ENCODE results near the gene PFKFB2.

The PFKFB2 gene

DNA sequence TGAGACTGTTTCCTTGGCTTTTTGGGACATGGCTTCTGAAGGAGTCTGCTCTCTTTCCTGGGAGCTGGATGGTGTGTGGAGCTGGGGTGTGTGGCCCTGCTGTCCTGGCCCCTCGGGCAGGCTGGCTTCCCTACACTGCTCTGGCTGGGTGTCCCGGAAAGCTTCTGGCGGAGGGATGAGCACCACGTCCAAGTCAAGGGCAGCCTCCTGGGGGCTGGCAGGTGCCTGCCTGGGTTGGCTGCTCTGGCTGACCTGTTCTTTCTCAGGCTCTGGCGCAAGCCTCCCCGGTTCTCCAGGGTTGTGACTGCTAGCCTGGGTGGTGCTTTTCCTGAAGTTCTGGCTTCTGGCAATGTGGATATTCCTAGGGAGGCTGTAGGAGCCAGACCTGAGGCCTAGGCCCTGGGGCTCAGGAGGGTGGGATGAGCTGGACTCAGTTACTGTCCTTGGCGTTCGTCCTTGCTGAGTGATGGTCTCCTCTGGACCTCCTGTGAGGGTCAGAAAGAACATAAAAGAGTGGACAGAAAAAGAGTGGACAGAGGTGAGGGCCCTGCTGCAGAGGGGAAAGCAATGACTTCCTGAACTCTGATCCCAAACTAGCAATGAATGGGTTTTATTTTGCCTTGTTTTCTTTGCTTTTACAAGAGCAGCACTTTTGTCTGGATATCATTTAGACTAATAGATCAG, 29.9 kb upstream of the PFKFB2 start:
- DNase-seq, result no peak

DNA sequence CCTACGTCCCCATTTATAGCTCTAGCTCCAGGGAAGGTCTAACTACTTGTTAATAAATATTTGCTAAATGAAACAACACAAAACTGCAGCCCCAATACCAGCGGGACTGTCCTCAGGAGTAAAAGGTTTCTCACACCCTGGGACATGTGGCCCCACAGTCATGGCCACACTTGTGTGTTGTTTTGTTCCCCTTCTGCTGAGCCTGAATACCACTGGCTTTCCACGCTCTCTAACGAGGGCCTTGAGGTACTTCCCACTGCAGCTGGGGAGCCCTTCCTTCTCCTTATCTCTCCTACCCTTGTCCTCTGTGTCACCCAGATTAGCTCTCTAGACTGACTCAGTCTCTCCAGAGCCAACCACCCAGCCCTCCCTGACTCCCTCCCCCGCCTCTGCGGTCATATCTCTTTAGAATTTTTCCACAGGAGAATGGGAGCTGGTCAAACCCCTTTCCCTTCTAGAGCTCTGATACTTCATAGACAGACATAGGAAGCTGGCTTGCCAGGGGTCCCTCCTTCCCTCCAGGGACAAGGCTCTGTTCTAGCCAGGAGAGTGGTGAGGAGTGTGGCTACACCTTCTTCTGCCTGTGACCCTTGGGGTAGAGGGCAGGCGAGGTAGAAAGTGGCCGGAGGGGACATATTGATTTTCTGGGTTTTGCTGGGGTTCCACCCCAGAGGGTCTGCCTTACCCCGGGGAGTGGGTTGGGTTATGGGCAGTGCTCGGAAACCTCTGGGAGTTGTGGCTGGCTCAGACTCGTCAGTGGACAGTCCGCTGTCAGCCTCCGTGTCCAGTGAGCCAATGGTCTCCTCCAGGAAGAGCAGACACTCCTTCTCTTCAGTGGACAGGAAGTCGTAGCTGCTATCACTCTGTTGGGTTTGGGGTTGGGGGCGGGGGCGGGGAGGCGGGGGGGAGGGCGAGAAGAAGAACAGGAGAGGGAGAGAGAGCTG, 28.6 kb upstream of the PFKFB2 start:
- DNase-seq, result no peak

DNA sequence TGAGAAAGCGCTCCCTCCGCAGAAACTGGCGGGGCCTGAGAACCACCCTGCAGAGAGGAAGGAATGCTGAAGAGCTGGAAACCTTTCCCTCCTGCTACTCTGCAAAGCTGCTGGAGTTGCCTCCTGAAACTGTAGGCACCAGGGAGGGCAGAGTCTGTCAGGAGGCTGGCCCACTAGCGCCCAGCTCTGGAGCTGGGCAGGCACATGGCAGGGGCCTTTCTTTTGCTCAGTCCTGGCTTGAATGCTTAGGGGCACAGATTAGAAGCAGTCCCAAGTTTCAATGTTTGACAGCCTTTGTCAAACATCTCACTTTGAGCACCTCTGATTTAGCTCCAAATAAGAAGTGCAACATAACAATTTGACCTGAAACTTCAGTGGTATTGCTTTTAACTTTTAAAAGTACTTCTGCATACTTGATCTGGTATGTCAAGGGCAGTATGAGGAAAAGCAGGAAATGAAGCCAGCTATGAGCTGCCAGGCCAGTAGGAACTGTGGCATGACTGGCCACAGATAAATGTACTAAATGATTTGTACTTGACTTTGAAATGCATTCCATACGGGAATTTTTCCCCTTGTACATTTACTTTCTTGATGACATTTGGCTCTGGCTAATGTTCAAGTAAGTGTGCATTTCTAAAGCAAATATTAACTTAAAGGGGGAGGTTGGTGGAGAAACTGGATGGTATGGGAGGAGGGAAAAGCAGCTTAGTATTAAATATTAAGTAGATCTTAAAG, 27.8 kb upstream of the PFKFB2 start:
- no peak for DNase-seq

DNA sequence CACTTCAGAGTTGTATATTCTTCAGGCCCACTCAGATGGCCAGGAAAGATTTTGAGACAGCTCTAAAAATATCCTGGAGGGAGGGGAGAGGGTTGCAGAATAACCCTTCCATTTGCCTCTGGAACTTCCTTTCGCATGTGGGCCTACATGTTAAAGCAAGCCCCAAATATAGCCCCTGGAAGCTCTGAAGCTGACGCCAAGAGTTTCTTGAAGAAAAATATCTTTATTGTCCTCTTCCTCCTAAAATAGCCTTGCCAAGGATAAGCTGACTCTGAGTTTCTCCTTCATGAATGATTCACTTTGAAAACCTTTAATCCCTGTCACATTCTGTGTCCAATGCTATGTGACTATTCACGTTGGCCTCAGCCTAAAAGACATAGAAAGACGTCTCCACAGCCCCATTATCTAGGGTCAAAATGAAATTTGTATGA, 27.0 kb upstream of the PFKFB2 start:
- no peak for DNase-seq

DNA sequence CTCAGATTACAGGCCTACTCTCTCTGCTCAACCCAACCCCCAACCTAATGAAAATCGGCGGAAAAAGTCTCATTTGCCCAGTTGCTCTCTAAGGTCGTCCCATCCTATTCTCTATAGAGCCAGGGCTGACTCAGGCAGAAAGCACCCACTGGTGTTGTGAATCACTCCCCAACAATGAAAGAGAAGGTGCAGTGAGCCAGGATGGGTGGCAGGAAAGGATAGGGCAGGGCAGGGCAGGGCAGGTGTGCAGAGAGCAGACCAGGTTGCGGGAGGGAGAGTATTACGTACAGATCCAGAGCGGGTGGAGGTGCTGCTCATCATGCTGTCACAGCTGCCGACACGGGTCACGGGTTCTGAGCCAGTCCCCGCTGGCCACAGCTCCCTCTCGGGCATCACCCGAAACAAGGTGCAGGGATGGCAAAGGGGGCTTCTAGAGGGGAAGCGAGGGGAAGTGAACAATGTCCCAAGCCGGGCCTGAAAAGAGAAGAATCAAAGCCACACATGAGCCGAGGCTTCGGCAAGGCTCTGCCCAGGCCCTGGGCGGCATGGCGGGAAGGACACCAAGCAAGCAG, 25.8 kb upstream of the PFKFB2 start:
- no peak for DNase-seq

DNA sequence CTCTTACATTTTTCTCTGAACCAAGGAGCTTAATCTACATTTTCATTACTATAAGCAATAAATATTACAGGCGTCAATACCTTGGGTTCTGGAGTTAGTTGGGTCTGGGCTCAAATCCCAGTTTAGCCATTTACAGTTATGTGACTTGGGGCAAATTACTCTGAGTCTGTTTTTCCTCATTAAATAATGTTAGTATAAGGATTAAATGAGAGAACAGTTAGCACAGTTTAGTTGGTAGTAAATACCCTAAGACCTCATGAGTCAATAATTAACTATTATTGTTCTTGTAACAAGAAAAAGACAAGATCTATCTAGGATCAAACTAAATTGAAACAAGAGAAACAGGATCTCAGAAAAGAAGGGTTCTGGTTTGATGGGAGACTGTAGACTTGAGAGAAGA, 25.2 kb upstream of the PFKFB2 start:
- DNase-seq, result no peak

DNA sequence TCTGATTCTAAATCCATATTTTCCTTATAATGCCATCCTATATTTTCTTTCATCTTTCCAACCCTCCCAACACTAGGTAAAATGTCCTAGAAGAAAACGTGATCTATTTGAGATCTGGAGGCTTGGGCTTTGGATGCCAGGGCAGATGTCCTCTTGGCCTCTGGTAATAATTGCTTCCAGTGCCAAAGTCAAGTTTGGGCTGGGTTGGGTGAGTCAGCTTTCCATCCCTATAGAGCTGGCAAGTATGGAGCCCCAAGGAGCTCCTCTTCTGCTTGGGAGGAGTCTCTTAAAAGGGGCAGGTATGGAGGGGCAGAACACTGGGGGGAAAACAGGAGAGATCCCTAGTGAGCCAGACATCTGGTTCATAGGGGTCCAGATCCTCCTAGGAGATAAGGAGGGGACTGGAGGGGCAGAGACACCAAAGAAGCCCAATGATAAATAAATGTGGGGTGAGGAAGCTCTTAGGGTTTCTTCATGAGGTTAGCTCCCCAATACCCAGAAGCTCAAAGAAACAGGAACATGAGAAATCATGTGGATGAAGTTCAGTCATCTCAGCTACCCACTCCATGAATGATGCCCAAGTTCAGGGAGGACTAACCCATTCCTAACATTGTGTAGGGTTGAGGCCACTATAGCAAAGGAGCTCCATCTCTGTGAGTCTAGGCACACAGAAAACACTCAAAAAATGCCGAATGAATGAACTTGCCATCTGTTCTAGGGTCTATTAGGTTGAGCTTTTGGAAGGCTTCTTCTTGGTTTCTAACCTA, 24.0 kb upstream of the PFKFB2 start:
- DNase-seq, result no peak

DNA sequence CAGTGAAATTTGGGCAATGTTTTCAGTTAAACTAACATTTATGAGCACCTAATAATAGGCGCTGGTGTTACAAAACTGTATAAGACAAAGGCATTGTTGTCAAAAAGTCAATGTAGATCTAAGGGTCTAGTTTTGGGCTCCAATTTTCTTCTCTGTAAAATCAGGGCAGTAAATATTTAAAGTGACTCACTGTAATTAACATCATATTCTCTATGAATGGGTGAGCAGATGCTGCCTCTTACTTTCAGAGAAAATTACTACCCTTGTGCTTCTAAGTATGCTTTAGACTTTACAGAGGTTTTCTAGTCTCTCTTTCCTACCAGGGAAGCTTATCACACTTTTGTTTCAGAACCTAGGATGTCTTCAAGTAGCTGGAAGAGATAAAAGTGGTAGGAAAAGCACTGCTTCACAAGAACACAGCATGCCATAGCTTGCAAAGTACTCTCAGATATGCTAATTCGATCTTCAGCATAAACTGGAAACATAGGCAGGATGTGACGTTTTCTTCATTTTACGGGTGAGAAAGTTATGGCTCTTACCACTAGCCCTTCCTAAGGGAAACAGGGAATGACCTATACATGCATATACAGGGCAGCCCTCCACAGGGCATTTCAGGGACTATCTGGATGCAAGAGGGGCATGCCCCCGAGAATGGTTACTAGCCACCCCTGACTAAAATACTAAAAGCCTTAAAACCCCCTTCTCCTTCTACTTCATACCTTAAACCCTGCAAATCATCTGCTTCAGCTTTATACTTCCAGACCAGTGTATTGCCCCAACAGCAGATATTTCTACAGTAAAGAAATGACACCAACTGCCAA, 23.2 kb upstream of the PFKFB2 start:
- DNase-seq, result no peak

DNA sequence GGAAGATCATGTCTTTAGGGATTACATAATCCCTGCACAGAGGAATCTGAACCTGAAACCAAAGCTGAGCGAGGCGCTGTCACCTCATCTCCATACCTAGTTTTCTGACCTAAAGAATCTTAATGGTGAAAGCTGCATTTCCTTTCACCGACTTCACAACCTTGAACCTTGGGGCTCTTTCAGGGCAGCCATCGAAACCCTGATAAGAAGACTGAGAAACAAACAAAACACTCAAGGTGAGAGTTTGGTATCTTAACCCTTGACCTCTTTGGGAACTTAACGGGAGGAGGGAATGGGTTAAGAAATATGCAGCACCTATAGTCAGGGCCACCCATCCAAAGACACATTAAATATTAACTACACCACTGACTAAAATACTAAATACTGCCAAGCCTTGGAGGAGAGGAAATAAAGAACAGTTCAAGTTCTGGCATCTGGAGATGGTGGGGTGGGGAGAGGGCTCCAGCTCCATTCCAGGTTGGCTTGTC, 22.5 kb upstream of the PFKFB2 start:
- no peak for DNase-seq

DNA sequence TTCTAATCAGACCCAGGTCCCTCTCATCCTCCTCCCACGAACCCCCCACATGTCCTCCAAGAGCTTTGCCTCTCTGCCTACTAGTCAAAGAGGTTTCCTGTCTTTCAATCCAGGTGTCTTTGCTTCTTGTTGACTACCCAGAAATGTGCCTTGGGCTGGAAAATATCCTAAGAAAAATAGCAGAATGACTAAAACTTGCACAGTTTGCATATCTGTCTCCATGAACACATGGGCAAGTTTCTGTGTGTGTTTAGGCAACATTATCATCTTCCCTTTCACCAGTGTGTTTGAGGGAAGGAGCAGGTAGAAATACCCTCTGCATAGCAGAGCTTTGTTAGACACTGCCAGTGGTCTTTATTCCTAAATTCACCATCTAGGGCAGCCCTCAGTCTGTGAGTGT, 22.1 kb upstream of the PFKFB2 start:
- DNase-seq, result no peak

DNA sequence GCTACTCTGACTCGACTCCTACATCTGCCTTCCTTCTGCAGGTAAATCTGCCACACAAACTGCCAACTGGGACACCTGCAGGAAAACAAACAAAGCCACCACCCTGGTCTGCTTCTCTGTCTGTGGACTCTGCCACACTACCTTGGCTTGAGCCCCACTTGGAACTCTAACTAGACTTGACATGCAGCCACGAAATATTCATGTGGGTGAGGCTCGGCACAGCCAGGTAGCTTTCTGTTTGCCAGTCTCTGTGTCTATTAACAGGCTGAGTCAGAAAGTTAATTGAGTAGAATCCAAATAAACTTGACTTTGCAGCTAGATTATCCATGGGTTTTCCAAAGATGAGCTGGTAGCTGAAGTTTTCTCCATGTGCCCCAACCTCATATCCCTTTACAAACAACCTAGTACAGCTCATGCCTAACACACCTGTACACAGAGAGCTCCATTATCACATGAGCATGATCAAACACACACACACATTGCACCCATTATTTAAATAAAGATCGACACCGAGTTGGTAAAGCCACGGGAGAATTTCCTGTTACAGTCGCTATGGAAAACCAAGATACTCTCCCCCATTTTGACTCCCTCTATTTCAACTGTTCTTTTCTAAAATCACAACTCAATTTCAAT, 21.3 kb upstream of the PFKFB2 start:
- no peak for DNase-seq

DNA sequence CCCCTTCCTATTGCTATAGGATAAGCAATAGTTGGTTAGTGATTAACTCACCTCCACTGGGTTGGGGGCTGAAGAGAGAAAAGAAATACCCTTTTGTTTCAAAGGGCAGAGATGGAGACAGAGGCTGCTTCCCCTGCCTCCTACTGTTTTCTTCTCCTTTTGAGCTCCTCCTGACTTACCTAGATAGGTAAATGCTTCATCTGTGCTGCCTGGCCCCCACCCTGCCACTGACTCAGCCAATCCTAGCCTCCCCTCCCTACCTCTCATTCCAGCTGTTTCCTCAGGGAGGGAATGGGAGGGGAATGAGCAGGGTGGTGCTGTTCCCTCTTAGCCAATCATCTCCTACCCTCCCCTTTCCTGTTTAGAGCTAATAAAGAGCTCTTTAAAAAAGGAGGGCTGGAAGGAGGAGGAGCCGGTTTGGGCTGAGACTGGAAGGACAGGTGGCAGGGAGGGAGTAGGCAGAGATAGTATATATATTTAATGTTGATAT, 20.5 kb upstream of the PFKFB2 start, which contains the start of gene C1orf116:
Gene C1orf116 (minus strand): TSS at position 229 of the 490 bp plus-strand sequence. CDS start 5,158 bp downstream, outside the sequence.
- no peak for DNase-seq

DNA sequence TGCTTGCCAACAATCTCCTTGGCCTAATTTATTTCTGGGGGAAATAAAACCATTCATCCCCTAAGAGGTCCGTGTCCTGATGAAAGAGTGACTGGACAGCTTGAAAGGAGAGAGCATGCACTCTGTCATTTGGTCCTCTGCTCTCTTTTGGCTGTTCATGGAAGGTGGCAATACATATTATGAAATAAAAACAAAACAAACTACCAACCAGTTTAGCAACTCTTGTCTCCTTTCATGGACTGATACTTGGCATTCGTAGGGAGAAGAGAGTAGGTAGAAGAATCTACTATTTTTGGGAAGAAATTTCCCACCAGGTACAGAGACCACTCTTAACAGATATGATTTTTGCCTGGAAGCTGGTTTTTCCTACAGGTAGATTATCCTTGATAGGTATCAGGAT, 19.8 kb upstream of the PFKFB2 start:
- no peak for DNase-seq

DNA sequence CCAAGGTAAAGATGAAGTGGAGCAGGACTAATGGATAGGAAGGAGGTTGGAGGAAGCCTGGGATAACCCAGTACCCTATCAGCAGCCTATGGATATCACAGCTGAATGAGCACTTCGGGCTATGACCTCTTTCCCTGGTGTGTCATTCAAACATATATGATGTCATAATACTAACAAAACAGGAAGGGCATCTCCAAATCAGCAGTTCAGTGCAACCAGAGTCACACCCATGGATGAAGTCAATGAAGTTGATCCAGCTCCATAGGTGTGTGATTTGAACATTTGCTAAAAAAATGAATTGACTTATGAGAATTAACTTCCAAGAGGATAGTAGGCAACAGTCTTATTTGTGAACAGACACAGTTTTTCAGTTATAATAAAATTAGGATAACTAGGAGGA, 18.9 kb upstream of the PFKFB2 start:
- DNase-seq, result no peak

DNA sequence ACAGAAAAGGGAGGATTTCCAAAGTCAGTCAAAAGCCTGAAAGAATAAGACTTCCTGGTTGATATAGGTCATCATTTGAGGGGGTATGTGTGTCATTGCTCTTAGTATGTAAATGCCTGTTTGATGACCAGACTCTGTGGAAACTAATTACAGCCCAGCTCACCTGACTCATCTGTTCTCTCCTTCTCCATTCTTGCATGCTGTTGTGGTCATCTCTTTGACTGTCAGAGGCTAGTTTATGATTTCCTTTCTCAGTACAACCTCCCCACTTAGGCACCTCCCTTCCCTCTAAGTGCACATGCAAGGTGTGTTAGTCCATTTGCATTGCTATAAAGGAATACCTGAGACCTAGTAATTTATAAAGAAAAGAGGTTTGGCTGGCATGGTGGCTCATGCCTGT, 18.1 kb upstream of the PFKFB2 start:
- no peak for DNase-seq

DNA sequence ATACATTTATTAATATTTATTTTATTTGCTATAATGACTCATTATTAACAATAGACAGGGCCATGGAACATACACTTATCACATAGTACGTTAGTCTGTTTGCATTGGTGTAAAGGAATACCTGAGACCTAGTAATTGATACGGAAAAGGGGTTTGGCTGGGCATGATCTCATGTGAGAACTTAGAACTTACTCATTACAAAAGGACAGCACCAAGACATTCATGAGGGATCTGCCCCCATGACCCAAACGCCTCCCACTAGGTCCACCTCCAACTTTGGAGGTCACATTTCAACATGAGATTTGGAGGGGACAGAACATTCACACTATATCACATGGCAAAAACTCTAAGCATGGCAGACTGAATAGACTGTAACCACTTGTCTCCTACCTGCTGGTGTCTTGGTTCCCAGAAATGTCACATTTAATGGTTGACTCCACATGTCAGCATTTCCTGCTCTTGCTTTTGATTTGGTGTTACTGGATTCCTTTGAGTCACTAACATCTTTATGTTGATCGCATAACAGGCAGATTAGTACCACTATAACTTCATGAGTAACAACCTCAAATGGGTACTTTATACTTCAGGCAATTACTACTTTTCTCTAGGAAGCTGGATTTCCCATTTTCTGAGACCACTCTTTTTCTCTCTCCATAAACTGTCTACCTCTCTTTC, 17.1 kb upstream of the PFKFB2 start:
- no peak for DNase-seq

DNA sequence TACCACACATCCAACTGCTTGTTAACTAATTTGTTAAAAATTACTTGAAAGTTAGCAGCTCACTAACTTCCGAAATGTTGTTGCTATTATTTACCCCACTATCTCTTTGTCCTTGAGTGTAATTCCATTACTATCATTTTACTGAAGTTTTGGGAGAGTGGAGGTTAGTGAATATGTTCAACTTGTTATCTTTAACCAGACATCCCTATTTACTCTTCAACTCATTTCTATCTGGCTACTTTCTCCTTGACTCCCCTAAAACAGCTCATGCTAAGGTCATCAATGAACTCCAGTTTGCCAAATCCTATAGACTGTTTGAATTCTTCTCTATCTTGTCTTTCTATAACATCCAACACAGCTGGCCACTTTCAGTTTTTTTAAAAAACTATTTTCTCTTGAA, 16.2 kb upstream of the PFKFB2 start:
- DNase-seq, result no peak

DNA sequence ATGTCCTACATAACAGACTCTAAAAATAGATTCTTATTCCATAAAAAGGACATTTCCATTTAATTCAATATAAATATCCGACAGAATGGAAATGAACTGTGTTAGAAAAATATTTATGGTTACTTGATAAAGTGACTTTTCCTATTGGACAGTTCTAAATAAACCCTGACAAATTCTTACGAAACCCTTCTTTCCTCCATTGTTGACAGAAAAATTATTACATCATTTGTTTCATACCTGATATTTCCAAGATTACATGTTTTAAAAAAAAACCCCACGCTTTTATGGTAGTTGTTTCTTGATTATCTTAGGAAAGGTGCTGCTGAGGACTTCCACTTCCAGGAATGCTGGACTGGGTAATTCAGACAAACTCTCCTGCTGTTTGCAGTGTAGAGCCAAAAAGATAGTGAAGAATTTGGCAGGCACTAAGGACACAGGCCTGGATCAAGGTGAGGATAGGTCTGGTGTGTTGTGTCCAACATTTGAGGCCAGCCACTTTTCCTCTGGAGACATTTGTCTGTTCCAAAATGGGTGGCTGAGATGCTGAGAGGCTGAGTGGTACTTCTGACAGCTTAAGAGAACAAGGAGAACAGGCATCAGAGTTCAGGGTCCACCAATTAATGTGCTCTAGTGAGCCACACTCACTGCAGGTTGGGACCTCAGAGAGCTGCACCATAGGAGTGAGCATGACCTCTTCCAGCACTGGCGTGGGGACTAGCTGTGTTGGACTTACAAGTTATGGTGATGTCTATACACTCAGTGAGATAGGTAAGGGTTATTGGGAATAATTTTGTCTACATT, 13.5 kb upstream of the PFKFB2 start:
- no peak for DNase-seq

DNA sequence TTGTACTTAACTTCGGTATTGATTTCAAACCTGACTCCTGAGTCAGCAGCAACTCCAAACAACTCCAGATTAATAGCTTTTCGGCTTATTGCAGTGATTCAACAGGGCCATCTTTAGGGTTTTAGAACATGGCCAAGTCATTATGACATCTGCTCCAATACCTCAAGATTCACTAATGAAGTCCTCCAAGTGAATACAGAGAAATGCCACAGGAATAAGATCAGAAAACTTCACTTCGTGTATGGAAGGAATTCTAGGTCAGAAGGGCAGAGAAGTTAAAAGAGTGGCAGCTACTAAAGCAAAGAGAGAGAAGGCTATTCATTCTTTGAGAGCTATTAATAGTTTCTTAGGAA, 12.9 kb upstream of the PFKFB2 start:
- no peak for DNase-seq

All from stimulated activated CD4-positive, alpha-beta T cell treated with anti-CD3 and anti-CD28 coated beads, Interleukin-1b, Interleukin-23, amount 100 ng/mL, for 48 hours (primary cell).